ENCODE data around the gene ABI2.

DNA sequence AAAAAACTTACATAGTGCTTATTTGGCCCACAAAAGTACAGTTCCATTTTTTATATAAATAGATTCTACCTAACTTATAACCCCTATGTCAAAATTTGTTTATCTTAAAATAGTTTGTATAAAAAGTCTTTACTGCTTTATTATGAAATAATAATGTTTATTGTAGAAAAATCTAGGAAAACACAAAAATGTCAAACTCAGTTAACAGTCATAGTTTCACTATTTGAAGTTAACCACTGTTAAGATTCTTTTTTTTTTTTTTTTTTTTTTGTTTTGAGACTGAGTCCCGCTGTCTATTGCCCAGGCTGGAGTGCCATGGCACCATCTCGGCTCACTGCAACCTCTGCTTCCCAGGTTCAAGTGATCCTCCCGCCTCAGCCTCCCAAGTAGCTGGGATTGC, 26.5 kb upstream of the ABI2 start:
- TF ChIP-seq FOXK2 (IDR thresholded peaks at IDR 0.05) (no peak), BHLHE40 (IDR thresholded peaks at IDR 0.05; ENCODE audit: borderline replicate concordance) (no peak), FOXM1 (IDR thresholded peaks at IDR 0.05; ENCODE audit: borderline replicate concordance) (no peak), SUZ12 (IDR thresholded peaks at IDR 0.05) (no peak), FOXA1 (IDR thresholded peaks at IDR 0.05) (no peak), SP1 (IDR thresholded peaks at IDR 0.05) (no peak), HDGF (IDR thresholded peaks at IDR 0.05; ENCODE audit: borderline replicate concordance) (no peak), LEF1 (IDR thresholded peaks at IDR 0.05; ENCODE audit: borderline replicate concordance) (no peak), NFRKB (IDR thresholded peaks at IDR 0.05) (no peak), ZNF384 (IDR thresholded peaks at IDR 0.05) (no peak), TARDBP (IDR thresholded peaks at IDR 0.05) (no peak), L3MBTL2 (conservative IDR thresholded peaks at IDR 0.05) (no peak), ARNT (IDR thresholded peaks at IDR 0.05) (no peak)
- TF ChIP-seq, protein P1, sequence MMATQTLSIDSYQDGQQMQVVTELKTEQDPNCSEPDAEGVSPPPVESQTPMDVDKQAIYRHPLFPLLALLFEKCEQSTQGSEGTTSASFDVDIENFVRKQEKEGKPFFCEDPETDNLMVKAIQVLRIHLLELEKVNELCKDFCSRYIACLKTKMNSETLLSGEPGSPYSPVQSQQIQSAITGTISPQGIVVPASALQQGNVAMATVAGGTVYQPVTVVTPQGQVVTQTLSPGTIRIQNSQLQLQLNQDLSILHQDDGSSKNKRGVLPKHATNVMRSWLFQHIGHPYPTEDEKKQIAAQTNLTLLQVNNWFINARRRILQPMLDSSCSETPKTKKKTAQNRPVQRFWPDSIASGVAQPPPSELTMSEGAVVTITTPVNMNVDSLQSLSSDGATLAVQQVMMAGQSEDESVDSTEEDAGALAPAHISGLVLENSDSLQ (IDR thresholded peaks at IDR 0.05), result no peak

Data from HEK293T (cell line).